Measurements from ENCODE around the gene NDUFAF5.

Gene NDUFAF5

DNA sequence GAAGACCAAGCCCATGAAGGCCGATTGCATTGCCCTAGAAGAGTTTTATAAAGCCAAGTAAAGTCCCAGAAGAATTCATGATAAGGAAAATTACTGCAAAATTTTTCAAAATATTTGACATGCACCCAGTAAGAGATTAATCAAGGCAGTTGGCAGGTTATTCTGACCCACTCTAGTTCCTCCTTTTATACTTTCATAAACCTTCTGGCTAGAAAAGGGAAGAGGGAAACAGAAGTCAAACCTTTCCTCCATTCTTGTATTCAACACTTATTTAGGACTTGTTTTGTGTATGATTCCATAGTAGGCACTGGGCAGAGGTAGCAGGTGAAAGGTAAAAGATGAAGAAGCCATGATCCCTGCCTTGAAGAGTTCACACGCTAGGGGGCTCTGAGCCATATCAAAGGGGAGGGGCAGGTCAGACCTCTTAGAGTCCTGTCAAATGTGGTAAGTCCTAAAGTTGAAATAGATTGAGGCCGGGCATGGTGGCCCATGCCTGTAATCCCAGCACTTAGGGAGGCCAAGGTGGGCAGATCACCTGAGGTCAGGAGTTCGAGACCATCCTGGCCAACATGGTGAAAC is 85.4 kb downstream of the NDUFAF5 start:
- H3K9ac ChIP-seq (ENCODE audit: low read length in 2 of 2) = no peak overlapping the region
- no peaks in the 10 kb centered on the region for H3K27me3 ChIP-seq (ENCODE audit: control insufficient read depth in 1 of 2, insufficient read depth in 2 of 2, low read length in 2 of 2)
- no peaks in the 10 kb centered on the region for H3K36me3 ChIP-seq (ENCODE audit: control insufficient read depth in 2 of 2, insufficient read depth in 2 of 2, low read length in 2 of 2)
- peaks cover 42% of the 10 kb centered on the region for H3K4me1 ChIP-seq (ENCODE audit: control insufficient read depth, insufficient read depth, low read length)
- H3K4me3 ChIP-seq (ENCODE audit: low read length in 2 of 2) = no peak overlapping the region
- no peak overlapping the region for H3K27ac ChIP-seq (ENCODE audit: low read length)
- no peaks in the 10 kb centered on the region for H3K9me3 ChIP-seq (ENCODE audit: control insufficient read depth in 2 of 2, low read length in 2 of 2)

All from stomach smooth muscle (tissue), 2 donors.